PC-3 (cell line): ENCODE measurements around the gene GHRL. TPM values are rescaled to one million over a fixed set of nuclear protein-coding genes. Genes with fewer than 3 reads are reported as not detected.

ENCODE experiments used
- ATAC-seq: fragments of 200-7000 bp; cut with Tn5 transposase; 2 replicates; pipeline ENCODE4 v1.9.1; 2020; ENCODE audit warnings: mild to moderate bottlenecking, moderate library complexity
- BruUV-seq: library from RNA; stranded (reverse); fragments of 400-500 nt; replicated peaks from 2 replicates; lab custom pipeline; 2021; lab: Mats Ljungman, UMichigan
- CTCF ChIA-PET: fragments of 300-600 bp; sonication (Branson Sonifier 250); formaldehyde crosslinking; loops from one replicate; lab custom pipeline; 2022; ENCODE audit warnings: antibody characterized with exemption; lab: Charles Lee
- POLR2A ChIA-PET: fragments of 300-600 bp; sonication (Branson Sonifier 250); formaldehyde crosslinking; loops from one replicate; lab custom pipeline; 2022; ENCODE audit warnings: antibody characterized with exemption; ENCODE audit not compliant: unreplicated experiment; lab: Charles Lee
- DNase-seq: peaks from one replicate; pipeline ENCODE4 v3.0.0-alpha.2; 2015
- H2AFZ ChIP-seq: fragments of 300-600 bp; sonication (generic); 2 replicates; pipeline ENCODE4 v1.6.0; 2016; ENCODE audit warnings: antibody characterized with exemption, low read length
- H3F3A ChIP-seq: fragments of 300-600 bp; sonication (generic); one replicate; pipeline ENCODE4 v1.6.0; 2017; ENCODE audit warnings: antibody characterized with exemption, low read length, control low read depth, mild to moderate bottlenecking; ENCODE audit not compliant: unreplicated experiment
- H3K27ac ChIP-seq: fragments of 300-600 bp; sonication (generic); 2 replicates; pipeline ENCODE4 v1.5.1; 2016; ENCODE audit warnings: mild to moderate bottlenecking, low read length
- H3K27me3 ChIP-seq: fragments of 300-600 bp; sonication (generic); 2 replicates; pipeline ENCODE4 v1.6.1; 2016; ENCODE audit warnings: low read length, mixed read lengths
- H3K36me3 ChIP-seq: fragments of 300-600 bp; sonication (generic); 2 replicates; pipeline ENCODE4 v1.6.1; 2016; ENCODE audit warnings: low read depth, mixed run types, low read length, mixed read lengths
- H3K4me1 ChIP-seq: fragments of 300-600 bp; sonication (generic); 2 replicates; pipeline ENCODE4 v1.5.1; 2016; ENCODE audit warnings: low read length; ENCODE audit not compliant: insufficient read depth
- H3K4me2 ChIP-seq: fragments of 300-600 bp; sonication (generic); 2 replicates; pipeline ENCODE4 v1.6.0; 2016; ENCODE audit warnings: low read length
- H3K4me3 ChIP-seq: fragments of 300-600 bp; sonication (generic); 2 replicates; pipeline ENCODE4 v1.5.1; 2016; ENCODE audit warnings: mild to moderate bottlenecking, low read length, mixed read lengths
- H3K79me2 ChIP-seq: fragments of 300-600 bp; sonication (generic); 2 replicates; pipeline ENCODE4 v1.6.1; 2017; ENCODE audit warnings: low read length, mixed read lengths
- H3K9ac ChIP-seq: fragments of 300-600 bp; sonication (generic); 2 replicates; pipeline ENCODE4 v1.6.0; 2016; ENCODE audit warnings: mild to moderate bottlenecking, low read length
- H3K9me2 ChIP-seq: fragments of 300-600 bp; sonication (generic); replicated peaks from 2 replicates; pipeline ENCODE4 v1.6.1; 2016; ENCODE audit warnings: mixed run types, low read length, mixed read lengths
- H3K9me3 ChIP-seq: fragments of 300-600 bp; sonication (generic); 2 replicates; pipeline ENCODE4 v1.6.1; 2016; ENCODE audit warnings: low read length, mixed read lengths
- H4K20me1 ChIP-seq: fragments of 300-600 bp; sonication (generic); 2 replicates; pipeline ENCODE4 v1.6.1; 2016; ENCODE audit warnings: low read length, mixed read lengths
- EZH2 ChIP-seq: fragments of 300-600 bp; sonication (generic); IDR thresholded peaks from one replicate; pipeline ENCODE4 v1.6.1; 2017; ENCODE audit warnings: antibody characterized with exemption, mild to moderate bottlenecking, low read length; ENCODE audit not compliant: unreplicated experiment
- EZH2phosphoT487 ChIP-seq: fragments of 300-600 bp; sonication (generic); IDR thresholded peaks from 2 replicates; pipeline ENCODE4 v1.6.1; 2018; ENCODE audit warnings: mild to moderate bottlenecking, antibody characterized with exemption, low read length, borderline replicate concordance
- intact Hi-C: fragments of 100-400 bp; cut with micrococcal nuclease; formaldehyde crosslinking; loops from 2 replicates; pipeline ENCODE4 v1.9.0; 2023
- total RNA-seq: library from RNA; depleted of rRNA; stranded (reverse); fragments of >200 nt; gene quantifications from 2 replicates; pipeline ENCODE4 v1.2.3, GENCODE V29; 2014
- TF ChIP-seq, protein P1 (sequence below): fragments of 300-600 bp; sonication (generic); conservative IDR thresholded peaks from 2 replicates; pipeline ENCODE4 v1.5.1; 2017; ENCODE audit warnings: antibody characterized with exemption, low read depth, mild to moderate bottlenecking, low read length

GHRL gene
- total RNA-seq, 1 experiment from 2014 or later: not detected

DNA sequence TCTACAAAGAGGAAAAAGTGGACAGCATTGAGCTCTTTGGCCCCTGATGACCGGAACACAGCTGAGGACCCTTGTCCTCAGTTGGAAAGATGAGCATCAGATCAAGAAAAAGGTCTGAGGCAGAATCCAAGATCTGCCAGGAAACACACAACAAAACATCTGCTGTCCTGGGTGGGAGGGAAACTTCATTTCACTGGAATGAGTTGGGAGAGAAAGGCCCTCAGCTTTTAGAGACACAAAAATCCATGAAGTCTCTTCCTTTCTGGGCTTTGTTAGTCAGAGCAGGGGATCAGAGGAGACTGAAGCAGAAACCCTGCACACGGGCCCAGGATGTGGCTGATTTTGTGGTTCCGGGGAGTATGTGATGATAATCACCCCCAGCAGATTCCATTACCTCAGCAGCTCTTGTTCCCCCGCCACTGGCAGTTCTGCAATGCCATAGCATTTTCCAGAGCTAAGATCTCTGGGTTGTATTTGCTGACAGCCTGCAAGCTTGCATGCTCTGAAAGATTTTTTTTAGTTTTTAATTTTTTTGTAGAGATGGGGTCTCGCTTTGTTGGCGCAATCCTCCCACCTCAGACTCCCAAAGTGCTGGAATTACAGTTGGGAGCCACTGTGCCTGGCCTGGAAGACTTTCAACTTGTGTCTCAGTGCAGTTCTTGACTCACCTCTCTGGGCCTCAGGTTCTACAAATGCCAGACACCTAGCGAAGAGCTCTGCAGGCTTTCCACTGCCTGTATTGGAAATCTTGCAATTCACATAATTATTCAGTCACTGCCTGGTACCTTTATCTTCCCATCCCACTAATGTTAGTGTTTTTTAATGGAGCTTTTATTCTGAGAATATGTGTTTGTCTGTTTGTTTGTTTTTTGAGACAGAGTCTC lies 50.3 kb downstream of the GHRL start:
- no TSS peak for BruUV-seq
- CTCF ChIA-PET: no interaction called here
- Histone ChIP-seq H3K9ac (no peak overlapping the region), H3K9me3 (peaks cover 19% of the 10 kb centered on the region), H3K79me2 (no peaks in the 10 kb centered on the region), H3K27me3 (no peaks in the 10 kb centered on the region), H3K4me3 (no peak overlapping the region), H2AFZ (no peak overlapping the region), H3K27ac (no peak overlapping the region), H3K9me2 (no peaks in the 10 kb centered on the region), H3K4me2 (no peak overlapping the region), H3K36me3 (peaks cover 19% of the 10 kb centered on the region), H3K4me1 (no peaks in the 10 kb centered on the region), H3F3A (no peaks in the 10 kb centered on the region), H4K20me1 (no peaks in the 10 kb centered on the region)
- POLR2A ChIA-PET: no interaction called here
- ATAC-seq (no peak), DNase-seq (no peak)
- no peak for TF ChIP-seq EZH2
- no peak for TF ChIP-seq EZH2phosphoT487
- TF ChIP-seq, protein P1, sequence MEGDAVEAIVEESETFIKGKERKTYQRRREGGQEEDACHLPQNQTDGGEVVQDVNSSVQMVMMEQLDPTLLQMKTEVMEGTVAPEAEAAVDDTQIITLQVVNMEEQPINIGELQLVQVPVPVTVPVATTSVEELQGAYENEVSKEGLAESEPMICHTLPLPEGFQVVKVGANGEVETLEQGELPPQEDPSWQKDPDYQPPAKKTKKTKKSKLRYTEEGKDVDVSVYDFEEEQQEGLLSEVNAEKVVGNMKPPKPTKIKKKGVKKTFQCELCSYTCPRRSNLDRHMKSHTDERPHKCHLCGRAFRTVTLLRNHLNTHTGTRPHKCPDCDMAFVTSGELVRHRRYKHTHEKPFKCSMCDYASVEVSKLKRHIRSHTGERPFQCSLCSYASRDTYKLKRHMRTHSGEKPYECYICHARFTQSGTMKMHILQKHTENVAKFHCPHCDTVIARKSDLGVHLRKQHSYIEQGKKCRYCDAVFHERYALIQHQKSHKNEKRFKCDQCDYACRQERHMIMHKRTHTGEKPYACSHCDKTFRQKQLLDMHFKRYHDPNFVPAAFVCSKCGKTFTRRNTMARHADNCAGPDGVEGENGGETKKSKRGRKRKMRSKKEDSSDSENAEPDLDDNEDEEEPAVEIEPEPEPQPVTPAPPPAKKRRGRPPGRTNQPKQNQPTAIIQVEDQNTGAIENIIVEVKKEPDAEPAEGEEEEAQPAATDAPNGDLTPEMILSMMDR: no peak
- intact Hi-C loops: no loop called here

DNA sequence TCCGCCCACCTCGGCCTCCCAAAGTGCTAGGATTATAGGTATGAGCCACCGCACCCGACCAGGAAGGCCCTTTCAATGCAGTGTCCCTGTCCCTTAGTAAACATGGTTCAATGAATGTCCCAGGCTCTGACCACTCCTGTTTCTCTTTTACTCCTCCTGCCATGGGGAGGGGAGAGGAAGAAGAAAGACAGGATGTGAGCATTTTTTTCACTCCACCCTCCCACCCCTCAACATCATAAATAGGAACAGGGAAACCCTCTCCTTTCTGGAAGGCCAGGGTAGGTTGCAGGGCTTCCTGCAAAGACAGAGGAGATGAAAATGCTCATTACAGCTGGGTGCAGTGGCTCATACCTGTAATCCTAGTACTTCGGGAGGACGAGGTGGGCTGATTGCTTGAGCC lies 51.9 kb downstream of the GHRL start:
- POLR2A ChIA-PET: no interaction called here

More for the DNA sequence above, 51.9 kb downstream of the GHRL start:
- DNase-seq (no peak), ATAC-seq (no peak)
- CTCF ChIA-PET: no interaction called here
- Histone ChIP-seq H4K20me1 (no peaks in the 10 kb centered on the region), H3K4me2 (no peak overlapping the region), H3K4me3 (no peak overlapping the region), H3K27me3 (no peaks in the 10 kb centered on the region), H3F3A (no peaks in the 10 kb centered on the region), H2AFZ (no peak overlapping the region), H3K4me1 (no peaks in the 10 kb centered on the region), H3K27ac (no peak overlapping the region), H3K9me2 (no peaks in the 10 kb centered on the region), H3K9ac (no peak overlapping the region), H3K9me3 (peaks cover 14% of the 10 kb centered on the region), H3K36me3 (peaks cover 21% of the 10 kb centered on the region), H3K79me2 (no peaks in the 10 kb centered on the region)
- intact Hi-C loops: no loop called here
- TF ChIP-seq EZH2phosphoT487 (no peak), EZH2 (no peak)
- TF ChIP-seq, protein P1: no peak
- no TSS peak for BruUV-seq
